Liver (tissue), 9 donors: ENCODE results near the gene FOXRED2. TPM values are rescaled to one million over a fixed set of nuclear protein-coding genes. Genes with fewer than 3 reads are reported as not detected.

Source experiments
- DNase-seq: peaks from one replicate; pipeline ENCODE4 v3.0.0-alpha.2; 2017; ENCODE audit warnings: low spot score
- H3K27ac ChIP-seq, 2 donors: one replicate each; pipeline ENCODE4 v1.7.0; 2013; ENCODE audit warnings: inconsistent platforms in 2 of 2, low read length in 2 of 2, control low read depth in 1 of 2, low read depth in 1 of 2, mild to moderate bottlenecking in 1 of 2
- H3K27me3 ChIP-seq, 4 donors: one replicate each; pipeline versions ENCODE4 v1.6.1 to v1.7.0; 2013; ENCODE audit warnings: low read length in 3 of 4, inconsistent platforms in 1 of 4, mild to moderate bottlenecking in 1 of 4, moderate library complexity in 1 of 4; ENCODE audit not compliant: control insufficient read depth in 4 of 4, insufficient read depth in 4 of 4
- H3K36me3 ChIP-seq, 4 donors: one replicate each; pipeline versions ENCODE4 v1.6.1 to v1.7.0; 2013; ENCODE audit warnings: low read length in 3 of 4, mild to moderate bottlenecking in 3 of 4, low read depth in 1 of 4, moderate library complexity in 1 of 4; ENCODE audit not compliant: control insufficient read depth in 4 of 4, insufficient read depth in 3 of 4
- H3K4me1 ChIP-seq, 4 donors: one replicate each; pipeline versions ENCODE4 v1.6.1 to v1.7.0; 2013; ENCODE audit warnings: low read length in 3 of 4, mild to moderate bottlenecking in 3 of 4, moderate library complexity in 1 of 4; ENCODE audit not compliant: control insufficient read depth in 4 of 4, insufficient read depth in 4 of 4
- H3K4me3 ChIP-seq, 3 donors: one replicate each; pipeline versions ENCODE4 v1.6.1 to v1.7.0; 2013; ENCODE audit warnings: low read length in 3 of 3, control low read depth in 1 of 3, low read depth in 1 of 3, mild to moderate bottlenecking in 1 of 3
- H3K9ac ChIP-seq, 2 donors: one replicate each; pipeline ENCODE4 v1.7.0; 2013; ENCODE audit warnings: low read length in 2 of 2, mild to moderate bottlenecking in 2 of 2, moderate library complexity in 2 of 2, control low read depth in 1 of 2, low read depth in 1 of 2
- H3K9me3 ChIP-seq, 4 donors: one replicate each; pipeline versions ENCODE4 v1.6.1 to v1.7.0; 2013; ENCODE audit warnings: low read length in 3 of 4; ENCODE audit not compliant: control insufficient read depth in 4 of 4
- EGR1 ChIP-seq, 2 donors: IDR thresholded peaks; 2 replicates each; pipeline ENCODE4 v1.6.1; 2016 to 2018; ENCODE audit warnings: antibody characterized with exemption in 2 of 2, low read depth in 2 of 2
- FOXA1 ChIP-seq: IDR thresholded peaks from 2 replicates; pipeline ENCODE4 v1.6.1; 2016; ENCODE audit warnings: antibody characterized with exemption
- FOXA2 ChIP-seq: IDR thresholded peaks from 2 replicates; pipeline ENCODE4 v1.6.1; 2016; ENCODE audit warnings: antibody characterized with exemption
- GABPA ChIP-seq, 2 donors: IDR thresholded peaks in 1 of 2; conservative IDR thresholded peaks in 1 of 2; 2 replicates each; pipeline ENCODE4 v1.6.1; 2016; ENCODE audit warnings: antibody characterized with exemption in 2 of 2, mild to moderate bottlenecking in 1 of 2, moderate library complexity in 1 of 2
- HNF4A ChIP-seq, 2 donors: conservative IDR thresholded peaks; 2 replicates each; pipeline ENCODE4 v1.6.1; 2016; ENCODE audit warnings: antibody characterized with exemption in 2 of 2, mild to moderate bottlenecking in 2 of 2
- HNF4G ChIP-seq: IDR thresholded peaks from 2 replicates; pipeline ENCODE4 v1.6.1; 2016; ENCODE audit warnings: antibody characterized with exemption
- JUND ChIP-seq, 2 donors: IDR thresholded peaks; 2 replicates each; pipeline ENCODE4 v1.6.1; 2016; ENCODE audit warnings: antibody characterized with exemption in 2 of 2
- NR2F2 ChIP-seq: IDR thresholded peaks from 2 replicates; pipeline ENCODE4 v1.6.1; 2016; ENCODE audit warnings: antibody characterized with exemption
- RAD21 ChIP-seq, 2 donors: IDR thresholded peaks; 2 replicates each; pipeline ENCODE4 v1.6.1; 2016; ENCODE audit warnings: antibody characterized with exemption in 2 of 2, mild to moderate bottlenecking in 2 of 2
- REST ChIP-seq: IDR thresholded peaks from 2 replicates; pipeline ENCODE4 v1.6.1; 2016; ENCODE audit warnings: antibody characterized with exemption, mild to moderate bottlenecking
- RXRA ChIP-seq, 2 donors: IDR thresholded peaks; 2 replicates each; pipeline ENCODE4 v1.6.1; 2017 to 2018; ENCODE audit warnings: antibody characterized with exemption in 2 of 2, mild to moderate bottlenecking in 1 of 2
- SP1 ChIP-seq: IDR thresholded peaks from 2 replicates; pipeline ENCODE4 v1.6.1; 2018; ENCODE audit warnings: antibody characterized with exemption, mild to moderate bottlenecking
- TAF1 ChIP-seq: conservative IDR thresholded peaks from 2 replicates; pipeline ENCODE4 v1.6.1; 2016; ENCODE audit warnings: antibody characterized with exemption, mild to moderate bottlenecking
- YY1 ChIP-seq: IDR thresholded peaks from 2 replicates; pipeline ENCODE4 v1.6.1; 2016; ENCODE audit warnings: antibody characterized with exemption, mild to moderate bottlenecking
- WGBS: extraction: QIAGEN DNeasy Blood & Tissue Kit; methylation state at CpG from one replicate; pipeline ENCODE4 v1.1.7; 2013; 5-methylcytosine and 5-hydroxymethylcytosine counted together
- polyA plus RNA-seq, 2 donors: library from polyadenylated mRNA; stranded (reverse) in 1 of 2; unstranded in 1 of 2; fragments of 200-250 nt in 1 of 2; fragments of >200 nt in 1 of 2; fragmentation: Nextera tagmentation in 1 of 2; extraction: Ambion mirVana in 1 of 2; gene quantifications; one replicate each; pipeline versions ENCODE4 v1.2.1 to v1.2.3, GENCODE V29; 2013 to 2015
- total RNA-seq, 2 donors: library from RNA; depleted of rRNA; stranded (reverse); fragments of >200 nt; gene quantifications; one replicate each; pipeline ENCODE4 v1.2.3, GENCODE V29; 2014
- TF ChIP-seq, protein P1 (sequence below): IDR thresholded peaks from 2 replicates; pipeline ENCODE4 v1.6.1; 2016; ENCODE audit warnings: antibody characterized with exemption
- TF ChIP-seq, protein P2 (sequence below): IDR thresholded peaks from 2 replicates; pipeline ENCODE4 v1.6.1; 2016; ENCODE audit warnings: antibody characterized with exemption
- TF ChIP-seq, protein P3 (sequence below): IDR thresholded peaks from 2 replicates; pipeline ENCODE4 v1.6.1; 2016; ENCODE audit warnings: antibody characterized with exemption
- TF ChIP-seq, protein P4 (sequence below): fragments of 150-350 bp; IDR thresholded peaks from 2 replicates; pipeline ENCODE4 v1.5.1; 2017; ENCODE audit warnings: improper control_type of control experiment, low read depth, low read length; ENCODE audit not compliant: missing input control
- donor health status: healthy.
- donor health status: healthy.
- donor health status: healthy.
- donor health status: healthy.
- donor health status: healthy.

FOXRED2 gene
- total and polyA plus RNA-seq, 4 donors: 5.1 to 15.0 (median 7.3) TPM

- no peaks in the 10 kb centered on the region for H3K36me3 ChIP-seq
- TF ChIP-seq SP1: peak; percentile 38
- TF ChIP-seq TAF1: no peak
- peak in 1 of 2 donors; percentile 50 for TF ChIP-seq RAD21 (IDR thresholded peaks at IDR 0.05)
- 7% methylated on average over 61 of the region's 61 CpGs for WGBS
- peak overlapping the region; percentile 69 to 90 for H3K9ac ChIP-seq
- peak; percentile 90 for DNase-seq
- H3K4me1 ChIP-seq: peaks cover 0 to 15% (median 6%) of the 10 kb centered on the region in 4 donors
- peak overlapping the region; percentile 72 to 78 for H3K27ac ChIP-seq
- H3K27me3 ChIP-seq: no peaks in the 10 kb centered on the region
- H3K9me3 ChIP-seq: no peaks in the 10 kb centered on the region
- peak overlapping the region; percentile 12 to 51 (median 43) for H3K4me3 ChIP-seq
Measured at GRCh38 chr22:36454916-36455570, 51.8 kb downstream of the FOXRED2 start.

- TF ChIP-seq YY1 (no peak), JUND (IDR thresholded peaks at IDR 0.05) (no peak), NR2F2 (no peak), HNF4A (conservative IDR thresholded peaks at IDR 0.05) (no peak), REST (no peak), FOXA1 (no peak), RXRA (IDR thresholded peaks at IDR 0.05) (no peak), EGR1 (IDR thresholded peaks at IDR 0.05; ENCODE audit: low read depth in 2 of 2) (no peak), GABPA (IDR thresholded peaks at IDR 0.05 in 1 of 2, conservative IDR thresholded peaks at IDR 0.05 in 1 of 2) (no peak), FOXA2 (no peak), RAD21 (IDR thresholded peaks at IDR 0.05) (no peak), TAF1 (no peak), SP1 (no peak), HNF4G (no peak)
- TF ChIP-seq, protein P1, sequence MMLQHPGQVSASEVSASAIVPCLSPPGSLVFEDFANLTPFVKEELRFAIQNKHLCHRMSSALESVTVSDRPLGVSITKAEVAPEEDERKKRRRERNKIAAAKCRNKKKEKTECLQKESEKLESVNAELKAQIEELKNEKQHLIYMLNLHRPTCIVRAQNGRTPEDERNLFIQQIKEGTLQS: no peak
- TF ChIP-seq, protein P2, sequence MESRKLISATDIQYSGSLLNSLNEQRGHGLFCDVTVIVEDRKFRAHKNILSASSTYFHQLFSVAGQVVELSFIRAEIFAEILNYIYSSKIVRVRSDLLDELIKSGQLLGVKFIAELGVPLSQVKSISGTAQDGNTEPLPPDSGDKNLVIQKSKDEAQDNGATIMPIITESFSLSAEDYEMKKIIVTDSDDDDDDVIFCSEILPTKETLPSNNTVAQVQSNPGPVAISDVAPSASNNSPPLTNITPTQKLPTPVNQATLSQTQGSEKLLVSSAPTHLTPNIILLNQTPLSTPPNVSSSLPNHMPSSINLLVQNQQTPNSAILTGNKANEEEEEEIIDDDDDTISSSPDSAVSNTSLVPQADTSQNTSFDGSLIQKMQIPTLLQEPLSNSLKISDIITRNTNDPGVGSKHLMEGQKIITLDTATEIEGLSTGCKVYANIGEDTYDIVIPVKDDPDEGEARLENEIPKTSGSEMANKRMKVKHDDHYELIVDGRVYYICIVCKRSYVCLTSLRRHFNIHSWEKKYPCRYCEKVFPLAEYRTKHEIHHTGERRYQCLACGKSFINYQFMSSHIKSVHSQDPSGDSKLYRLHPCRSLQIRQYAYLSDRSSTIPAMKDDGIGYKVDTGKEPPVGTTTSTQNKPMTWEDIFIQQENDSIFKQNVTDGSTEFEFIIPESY: no peak
- TF ChIP-seq, protein P3, sequence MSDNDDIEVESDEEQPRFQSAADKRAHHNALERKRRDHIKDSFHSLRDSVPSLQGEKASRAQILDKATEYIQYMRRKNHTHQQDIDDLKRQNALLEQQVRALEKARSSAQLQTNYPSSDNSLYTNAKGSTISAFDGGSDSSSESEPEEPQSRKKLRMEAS: no peak
- TF ChIP-seq, protein P4, sequence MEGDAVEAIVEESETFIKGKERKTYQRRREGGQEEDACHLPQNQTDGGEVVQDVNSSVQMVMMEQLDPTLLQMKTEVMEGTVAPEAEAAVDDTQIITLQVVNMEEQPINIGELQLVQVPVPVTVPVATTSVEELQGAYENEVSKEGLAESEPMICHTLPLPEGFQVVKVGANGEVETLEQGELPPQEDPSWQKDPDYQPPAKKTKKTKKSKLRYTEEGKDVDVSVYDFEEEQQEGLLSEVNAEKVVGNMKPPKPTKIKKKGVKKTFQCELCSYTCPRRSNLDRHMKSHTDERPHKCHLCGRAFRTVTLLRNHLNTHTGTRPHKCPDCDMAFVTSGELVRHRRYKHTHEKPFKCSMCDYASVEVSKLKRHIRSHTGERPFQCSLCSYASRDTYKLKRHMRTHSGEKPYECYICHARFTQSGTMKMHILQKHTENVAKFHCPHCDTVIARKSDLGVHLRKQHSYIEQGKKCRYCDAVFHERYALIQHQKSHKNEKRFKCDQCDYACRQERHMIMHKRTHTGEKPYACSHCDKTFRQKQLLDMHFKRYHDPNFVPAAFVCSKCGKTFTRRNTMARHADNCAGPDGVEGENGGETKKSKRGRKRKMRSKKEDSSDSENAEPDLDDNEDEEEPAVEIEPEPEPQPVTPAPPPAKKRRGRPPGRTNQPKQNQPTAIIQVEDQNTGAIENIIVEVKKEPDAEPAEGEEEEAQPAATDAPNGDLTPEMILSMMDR: no peak
- Histone ChIP-seq H3K9me3 (no peaks in the 10 kb centered on the region), H3K36me3 (no peaks in the 10 kb centered on the region), H3K9ac (no peak overlapping the region), H3K4me1 (peaks cover 0 to 15% (median 6%) of the 10 kb centered on the region in 4 donors), H3K27me3 (no peaks in the 10 kb centered on the region), H3K4me3 (no peak overlapping the region), H3K27ac (peak overlapping the region in 1 of 2 donors; percentile 32)
- no peak for DNase-seq
- 97% methylated on average over 16 of the region's 16 CpGs for WGBS
Measured at GRCh38 chr22:36453855-36454378, 52.9 kb downstream of the FOXRED2 start.
